Measurements from ENCODE around the gene RIMBP2. TPM values are rescaled to one million over a fixed set of nuclear protein-coding genes. Genes with fewer than 3 reads are reported as not detected.

RIMBP2 gene
- polyA plus RNA-seq, 1 of the 3 experiments (the other 2 are of a cell fraction), result 0.90 TPM

- TF ChIP-seq JUND (IDR thresholded peaks at IDR 0.05), result no peak
- TF ChIP-seq REST (IDR thresholded peaks at IDR 0.05; ENCODE audit: low read depth, low read length), result no peak
- TF ChIP-seq RAD21 (IDR thresholded peaks at IDR 0.05; ENCODE audit: low read length), result peak; percentile 28; the same call in 1 of the 2 replicates
- TF ChIP-seq EZH2phosphoT487 (IDR thresholded peaks at IDR 0.05; ENCODE audit: borderline replicate concordance, low read depth), result no peak
- no peak for TF ChIP-seq USF2 (IDR thresholded peaks at IDR 0.05; ENCODE audit: borderline replicate concordance, low read depth, low read length)
- TF ChIP-seq ZBTB33 (IDR thresholded peaks at IDR 0.05; ENCODE audit: borderline replicate concordance, low read depth), result no peak
- no peak for TF ChIP-seq IRF3 (IDR thresholded peaks at IDR 0.05; ENCODE audit: low read depth, low read length)
- no peak for TF ChIP-seq YY1 (IDR thresholded peaks at IDR 0.05; ENCODE audit: low read depth)
- TF ChIP-seq GABPA (IDR thresholded peaks at IDR 0.05; ENCODE audit: low read depth), result no peak
- TF ChIP-seq MEF2A (IDR thresholded peaks at IDR 0.05; ENCODE audit: borderline replicate concordance, low read depth), result no peak
- no peak for TF ChIP-seq NRF1 (IDR thresholded peaks at IDR 0.05; ENCODE audit: low read depth, low read length)
- TF ChIP-seq TEAD4 (IDR thresholded peaks at IDR 0.05; ENCODE audit: borderline replicate concordance, insufficient read depth), result no peak
- 0 out of 2 replicates have a peak, but pooled peaks have one; percentile 5 for TF ChIP-seq RFX5 (IDR thresholded peaks at IDR 0.05; ENCODE audit: low read length)
- TF ChIP-seq POLR2AphosphoS5 (IDR thresholded peaks at IDR 0.05; ENCODE audit: low read depth, low read length), result no peak
- peak; percentile 81; the same call in 1 of the 2 replicates for TF ChIP-seq FOXJ3 (CRISPR knock-in tag; IDR thresholded peaks at IDR 0.05)
- TF ChIP-seq TAF1 (IDR thresholded peaks at IDR 0.05; ENCODE audit: borderline replicate concordance, low read depth, low read length), result no peak
These were observed 114.8 kb downstream of the RIMBP2 start (continued) for GRCh38 chr12:130601327-130601726.

All from SK-N-SH (cell line).